Parathyroid adenoma (tissue), 2 donors: ENCODE measurements around the gene ATP6V0A1.
"Not testable (repeated sequence)": the region's sequence is repeated elsewhere in the genome, so short reads cannot be mapped to it uniquely, and the experiment has no call there.

Experiments used
- H2AFZ ChIP-seq: fragments of 300-600 bp; sonication (generic); one replicate; pipeline ENCODE4 v1.7.0; 2017; ENCODE audit warnings: antibody characterized with exemption, mild to moderate bottlenecking
- H3K27ac ChIP-seq: fragments of 300-600 bp; sonication (generic); one replicate; pipeline ENCODE4 v1.7.0; 2017
- H3K27me3 ChIP-seq: fragments of 300-600 bp; sonication (generic); one replicate; pipeline ENCODE4 v1.7.0; 2017; ENCODE audit warnings: low read length; ENCODE audit not compliant: control insufficient read depth, insufficient read depth
- H3K36me3 ChIP-seq: fragments of 300-600 bp; sonication (generic); one replicate; pipeline ENCODE4 v1.7.0; 2017; ENCODE audit warnings: low read length; ENCODE audit not compliant: control insufficient read depth, insufficient read depth
- H3K4me1 ChIP-seq: fragments of 300-600 bp; sonication (generic); one replicate; pipeline ENCODE4 v1.7.0; 2017; ENCODE audit warnings: control low read depth
- H3K4me2 ChIP-seq: fragments of 300-600 bp; sonication (generic); one replicate; pipeline ENCODE4 v1.7.0; 2017; ENCODE audit warnings: low read length
- H3K4me3 ChIP-seq: fragments of 300-600 bp; sonication (generic); one replicate; pipeline ENCODE4 v1.7.0; 2017; ENCODE audit warnings: low read depth, low read length
- H3K79me2 ChIP-seq: fragments of 300-600 bp; sonication (generic); one replicate; pipeline ENCODE4 v1.7.0; 2017; ENCODE audit warnings: control low read depth
- H3K9ac ChIP-seq: fragments of 300-600 bp; sonication (generic); one replicate; pipeline ENCODE4 v1.7.0; 2017; ENCODE audit warnings: mild to moderate bottlenecking
- H3K9me3 ChIP-seq: fragments of 300-600 bp; sonication (generic); one replicate; pipeline ENCODE4 v1.7.0; 2017; ENCODE audit warnings: low read length; ENCODE audit not compliant: control insufficient read depth
- TF ChIP-seq, protein P1 (sequence below): fragments of 300-600 bp; sonication (generic); IDR thresholded peaks from one replicate; pipeline ENCODE4 v1.7.0; 2017; ENCODE audit warnings: antibody characterized with exemption, mild to moderate bottlenecking
- donor health status: primary hyperparathyroidism.

ATP6V0A1 gene

DNA sequence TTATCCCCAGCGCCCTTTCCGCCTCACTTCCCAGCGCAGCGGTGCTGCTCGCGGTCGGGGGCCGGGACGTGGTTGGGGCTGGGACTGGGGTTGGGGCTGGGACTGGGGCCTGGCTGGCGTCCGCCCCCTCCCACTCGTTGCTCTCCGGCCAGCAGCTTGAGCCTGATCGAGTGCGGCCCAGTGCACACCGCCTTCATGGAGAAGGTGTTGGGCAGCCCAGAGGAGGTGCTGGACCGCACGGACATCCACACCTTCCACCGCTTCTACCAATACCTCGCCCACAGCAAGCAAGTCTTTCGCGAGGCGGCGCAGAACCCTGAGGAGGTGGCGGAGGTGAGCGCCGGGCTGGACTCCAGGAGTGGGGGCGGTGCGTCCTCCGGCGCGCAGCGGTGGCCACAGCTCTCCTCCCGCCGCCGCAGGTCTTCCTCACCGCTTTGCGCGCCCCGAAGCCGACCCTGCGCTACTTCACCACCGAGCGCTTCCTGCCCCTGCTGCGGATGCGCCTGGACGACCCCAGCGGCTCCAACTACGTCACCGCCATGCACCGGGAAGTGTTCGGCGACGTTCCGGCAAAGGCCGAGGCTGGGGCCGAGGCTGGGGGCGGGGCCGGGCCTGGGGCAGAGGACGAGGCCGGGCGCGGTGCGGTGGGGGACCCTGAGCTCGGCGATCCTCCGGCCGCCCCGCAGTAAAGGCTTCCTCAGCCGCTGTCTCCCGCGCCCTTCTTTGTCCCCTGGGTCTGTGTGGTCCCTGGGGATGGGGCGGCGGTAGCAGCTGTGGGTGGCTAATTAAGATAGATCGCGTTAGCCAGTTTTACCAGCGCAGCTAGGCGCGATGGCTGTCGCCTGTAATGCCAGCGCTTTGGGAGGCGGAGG lies 95.8 kb downstream of the ATP6V0A1 start:
- Histone ChIP-seq H2AFZ (peak overlapping the region; percentile 96), H3K4me3 (peak overlapping the region; percentile 96), H3K9me3 (no peaks in the 10 kb centered on the region), H3K27ac (peak overlapping the region; percentile 89), H3K36me3 (no peaks in the 10 kb centered on the region), H3K4me1 (peaks cover 4% of the 10 kb centered on the region), H3K79me2 (peaks cover 4% of the 10 kb centered on the region), H3K4me2 (peak overlapping the region; percentile 97), H3K27me3 (no peaks in the 10 kb centered on the region), H3K9ac (peak overlapping the region; percentile 77)
- TF ChIP-seq, protein P1, sequence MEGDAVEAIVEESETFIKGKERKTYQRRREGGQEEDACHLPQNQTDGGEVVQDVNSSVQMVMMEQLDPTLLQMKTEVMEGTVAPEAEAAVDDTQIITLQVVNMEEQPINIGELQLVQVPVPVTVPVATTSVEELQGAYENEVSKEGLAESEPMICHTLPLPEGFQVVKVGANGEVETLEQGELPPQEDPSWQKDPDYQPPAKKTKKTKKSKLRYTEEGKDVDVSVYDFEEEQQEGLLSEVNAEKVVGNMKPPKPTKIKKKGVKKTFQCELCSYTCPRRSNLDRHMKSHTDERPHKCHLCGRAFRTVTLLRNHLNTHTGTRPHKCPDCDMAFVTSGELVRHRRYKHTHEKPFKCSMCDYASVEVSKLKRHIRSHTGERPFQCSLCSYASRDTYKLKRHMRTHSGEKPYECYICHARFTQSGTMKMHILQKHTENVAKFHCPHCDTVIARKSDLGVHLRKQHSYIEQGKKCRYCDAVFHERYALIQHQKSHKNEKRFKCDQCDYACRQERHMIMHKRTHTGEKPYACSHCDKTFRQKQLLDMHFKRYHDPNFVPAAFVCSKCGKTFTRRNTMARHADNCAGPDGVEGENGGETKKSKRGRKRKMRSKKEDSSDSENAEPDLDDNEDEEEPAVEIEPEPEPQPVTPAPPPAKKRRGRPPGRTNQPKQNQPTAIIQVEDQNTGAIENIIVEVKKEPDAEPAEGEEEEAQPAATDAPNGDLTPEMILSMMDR, result peak; percentile 21

GRCh38 chr17:42555122-42555622 lies 96.5 kb downstream of the ATP6V0A1 start:
- H3K9me3 ChIP-seq, result no peaks in the 10 kb centered on the region
- peak overlapping the region; percentile 97 for H3K4me2 ChIP-seq
- no peaks in the 10 kb centered on the region for H3K27me3 ChIP-seq
- peak overlapping the region; percentile 89 for H3K27ac ChIP-seq
- peaks cover 4% of the 10 kb centered on the region for H3K79me2 ChIP-seq
- TF ChIP-seq, protein P1, result no peak
- H3K4me1 ChIP-seq, result peaks cover 4% of the 10 kb centered on the region
- no peaks in the 10 kb centered on the region for H3K36me3 ChIP-seq
- peak overlapping the region; percentile 96 for H3K4me3 ChIP-seq
- H3K9ac ChIP-seq, result peak overlapping the region; percentile 77
- H2AFZ ChIP-seq, result peak overlapping the region; percentile 96

GRCh38 chr17:42555961-42556617 lies 97.4 kb downstream of the ATP6V0A1 start:
- not testable (repeated sequence) for H3K36me3 ChIP-seq, H3K9me3 ChIP-seq, H3K27ac ChIP-seq, H3K27me3 ChIP-seq, H3K4me1 ChIP-seq, H3K4me3 ChIP-seq, H3K4me2 ChIP-seq, H3K9ac ChIP-seq, H2AFZ ChIP-seq, H3K79me2 ChIP-seq

DNA sequence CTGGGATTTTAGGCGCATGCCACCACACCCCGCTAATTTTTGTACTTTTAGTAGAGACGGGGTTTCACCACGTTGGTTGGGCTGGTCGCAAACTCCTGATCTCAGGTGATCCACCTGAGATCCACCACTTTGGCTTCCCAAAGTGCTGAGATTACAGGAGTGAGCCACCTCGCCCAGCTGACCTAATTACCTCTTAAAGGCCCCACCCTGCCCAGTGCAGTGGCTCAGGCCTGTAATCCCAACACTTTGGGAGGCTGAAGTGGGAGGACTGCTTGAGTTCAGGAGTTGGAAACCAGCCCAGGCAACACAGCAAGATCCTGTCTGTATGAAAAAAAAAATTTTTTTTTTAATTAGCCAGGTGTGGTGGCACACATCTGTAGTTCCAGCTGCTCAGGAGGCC lies 100.4 kb downstream of the ATP6V0A1 start:
- Histone ChIP-seq H3K4me2 (no peak overlapping the region), H3K79me2 (peaks cover 23% of the 10 kb centered on the region), H3K27me3 (no peaks in the 10 kb centered on the region), H2AFZ (no peak overlapping the region), H3K9ac (no peak overlapping the region), H3K4me1 (peaks cover 11% of the 10 kb centered on the region), H3K36me3 (no peaks in the 10 kb centered on the region), H3K9me3 (no peaks in the 10 kb centered on the region), H3K4me3 (no peak overlapping the region), H3K27ac (no peak overlapping the region)
- TF ChIP-seq, protein P1, result no peak

- Histone ChIP-seq H3K9ac (no peak overlapping the region), H3K4me2 (no peak overlapping the region), H3K4me1 (peaks cover 11% of the 10 kb centered on the region), H3K27ac (no peak overlapping the region), H3K27me3 (no peaks in the 10 kb centered on the region), H3K79me2 (peaks cover 25% of the 10 kb centered on the region), H3K36me3 (no peaks in the 10 kb centered on the region), H2AFZ (no peak overlapping the region), H3K4me3 (no peak overlapping the region), H3K9me3 (no peaks in the 10 kb centered on the region)
- TF ChIP-seq, protein P1, result no peak
Measured at GRCh38 chr17:42560246-42560645, 101.6 kb downstream of the ATP6V0A1 start.
